GM21825 (cell line): ENCODE measurements around the gene GNAQ.

Source experiments
- ATAC-seq: cut with Tn5 transposase; IDR thresholded peaks from one replicate; pipeline ENCODE4 v1.9.1; 2021; ENCODE audit warnings: mild to moderate bottlenecking, moderate library complexity; ENCODE audit not compliant: unreplicated experiment

Gene GNAQ

DNA sequence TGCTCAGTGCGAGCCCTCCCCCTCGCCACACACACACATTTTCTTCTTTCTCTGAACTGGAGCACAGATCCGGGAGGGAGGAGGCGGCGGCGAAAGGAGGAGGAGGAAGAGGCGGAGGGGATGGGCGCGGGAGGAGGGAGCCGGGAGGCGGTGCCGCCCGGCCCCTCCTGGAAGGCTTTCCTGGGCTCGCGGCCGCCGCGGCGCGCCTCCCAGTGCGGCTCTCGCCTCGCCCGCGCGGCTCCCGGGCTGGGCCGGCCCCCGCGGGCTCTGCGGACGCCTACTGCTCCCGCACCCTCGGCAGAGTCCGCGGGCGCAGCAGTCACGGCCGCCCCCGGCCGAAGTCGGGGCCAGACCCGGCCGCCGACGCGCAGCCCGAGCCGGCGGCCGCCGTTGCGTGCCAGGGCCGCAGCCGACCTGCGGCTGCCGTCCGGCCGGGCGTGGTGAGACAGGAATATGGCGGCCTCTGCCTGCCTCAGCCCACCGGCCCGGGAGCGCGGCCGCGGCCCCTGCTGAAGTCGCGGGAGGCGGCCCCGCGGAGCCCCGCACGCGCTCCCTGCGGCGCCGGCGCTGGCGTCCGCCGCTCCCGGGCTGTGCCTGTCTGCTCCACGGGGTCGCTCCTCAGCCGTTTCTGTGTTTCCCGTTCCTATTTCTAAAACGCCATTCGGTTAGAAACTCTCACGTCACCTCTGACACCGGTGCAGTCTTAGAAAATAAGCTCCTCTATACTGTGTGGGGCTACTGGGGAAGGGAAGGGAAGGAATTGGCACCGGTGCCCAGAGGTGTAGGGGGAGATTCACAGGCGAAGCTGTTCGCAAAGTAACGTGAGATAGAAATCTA lies 500 bp upstream of the GNAQ start:
- ATAC-seq: no peak

DNA sequence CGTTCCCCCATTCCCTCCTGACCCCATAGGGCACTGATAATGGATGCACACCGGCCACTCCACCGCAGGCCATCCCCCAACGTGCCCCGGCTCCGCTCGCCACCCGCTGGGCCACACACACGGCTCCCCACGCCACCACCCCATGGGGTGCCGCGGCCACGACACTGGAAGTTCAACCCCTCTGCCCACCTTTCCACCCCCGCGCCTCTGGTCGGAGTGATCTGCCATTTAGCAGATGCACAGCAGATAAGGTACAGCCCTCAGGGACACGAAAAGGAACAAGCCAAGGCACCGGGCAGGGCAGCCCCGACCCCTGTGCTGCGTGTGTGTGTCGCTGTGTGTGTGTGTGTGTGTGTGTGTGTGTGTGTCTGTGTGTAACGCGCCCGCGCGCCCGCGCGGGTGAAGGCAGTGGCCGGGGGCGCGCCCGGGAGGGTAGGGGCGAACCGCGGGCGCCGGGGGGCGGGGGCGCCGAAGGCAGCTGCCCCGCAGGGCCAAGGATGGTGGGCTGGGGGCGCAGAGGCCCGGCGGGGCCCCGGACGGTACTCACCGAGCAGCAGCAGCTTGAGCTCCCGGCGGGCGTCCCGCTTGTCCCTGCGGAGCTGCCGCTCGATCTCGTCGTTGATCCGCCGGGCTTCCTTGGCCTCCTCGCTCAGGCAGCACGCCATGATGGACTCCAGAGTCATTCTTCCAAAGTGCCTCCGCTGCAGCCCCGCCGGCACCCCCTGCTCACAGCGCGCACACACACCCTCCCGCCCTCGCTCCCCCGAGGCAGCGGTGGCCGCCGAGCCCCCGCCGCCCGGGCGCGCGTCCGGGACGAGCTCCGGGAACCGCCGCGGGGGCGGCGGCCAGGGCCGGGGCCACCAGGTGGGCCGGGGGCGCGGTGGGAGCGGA lies 813 bp downstream of the GNAQ start:
- no peak for ATAC-seq

DNA sequence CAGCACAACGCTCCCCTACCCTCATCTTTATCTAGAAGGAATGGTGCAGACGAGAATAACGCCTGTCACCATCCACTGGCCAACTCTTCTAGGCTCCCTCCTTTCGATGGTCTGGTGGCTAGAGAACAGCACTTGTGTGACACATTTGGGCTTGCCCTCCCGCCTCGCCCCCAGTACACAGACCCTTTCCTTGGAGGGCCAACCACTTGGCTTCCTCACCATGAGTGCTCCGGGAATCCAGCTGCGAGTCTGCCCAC lies 1.4 kb downstream of the GNAQ start:
- no peak for ATAC-seq

DNA sequence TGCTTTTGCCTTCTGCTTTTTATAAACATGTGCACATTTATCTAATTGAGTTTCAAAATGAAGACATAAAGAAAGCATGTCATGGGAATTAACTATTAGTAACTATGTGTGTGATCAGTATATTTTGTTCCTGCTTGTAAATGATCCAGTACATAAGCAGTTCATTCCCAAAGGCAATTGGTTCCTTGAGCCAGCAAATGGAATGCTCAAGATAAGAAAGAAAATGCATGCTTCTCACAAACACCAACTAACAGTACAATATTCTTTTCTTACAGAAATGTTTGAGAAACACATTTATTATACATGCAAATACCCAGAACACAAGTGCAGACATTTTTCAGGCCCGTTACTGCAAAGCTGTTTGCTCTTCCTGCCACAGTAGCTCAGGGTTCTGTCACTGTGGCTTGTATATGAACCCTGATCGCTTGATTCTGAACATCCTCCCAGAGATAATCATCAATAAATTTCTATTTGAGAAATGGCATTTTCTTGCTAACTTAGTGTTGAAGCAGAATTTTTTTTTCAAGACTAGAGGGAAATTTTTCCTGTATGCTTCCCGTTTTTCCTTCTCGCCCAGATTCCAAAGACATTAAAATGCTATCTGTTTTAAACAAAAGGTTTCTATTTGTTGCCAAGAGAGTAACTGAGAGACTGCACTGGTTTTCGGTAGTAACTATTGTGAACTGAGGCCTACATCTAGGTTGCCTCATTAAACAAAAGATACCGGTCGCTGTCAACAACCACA lies 1.9 kb downstream of the GNAQ start:
- no peak for ATAC-seq

DNA sequence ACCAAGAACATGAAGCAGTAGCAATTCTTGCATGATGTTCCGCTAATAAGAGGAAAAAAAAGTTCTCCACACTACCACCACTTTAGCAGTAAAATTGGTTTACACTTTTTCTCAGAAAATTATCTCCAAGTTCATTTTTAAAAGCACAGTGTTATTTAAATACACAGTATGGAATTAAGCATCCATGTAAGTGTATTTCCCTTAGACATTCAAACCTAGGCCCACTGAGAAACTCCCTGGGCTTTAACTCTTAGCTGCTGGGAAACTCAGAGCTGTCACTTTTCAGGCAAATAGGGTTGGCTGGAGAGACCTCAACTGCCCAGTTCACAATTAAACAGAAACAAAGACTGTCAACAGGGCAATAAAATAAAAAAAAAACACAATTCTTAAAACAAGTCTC lies 2.7 kb downstream of the GNAQ start:
- ATAC-seq: no peak

DNA sequence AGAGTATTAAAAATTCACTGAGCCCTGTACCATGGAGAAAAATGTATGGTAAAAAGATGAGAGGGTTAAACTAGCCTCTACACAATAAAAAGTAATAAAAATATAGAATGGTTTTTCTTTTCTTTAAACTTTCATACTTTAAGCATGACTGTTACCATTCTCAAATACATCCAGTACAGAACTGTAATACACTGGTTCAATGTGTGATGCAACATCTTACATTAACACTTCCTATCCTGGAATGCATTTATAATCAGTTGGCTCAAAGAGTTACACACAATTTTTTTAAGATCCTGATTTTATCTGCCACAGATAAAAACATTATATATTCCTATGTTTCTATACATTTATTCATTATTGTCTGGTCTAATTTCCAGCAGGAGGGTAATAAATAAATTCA lies 4.7 kb downstream of the GNAQ start:
- ATAC-seq: no peak

DNA sequence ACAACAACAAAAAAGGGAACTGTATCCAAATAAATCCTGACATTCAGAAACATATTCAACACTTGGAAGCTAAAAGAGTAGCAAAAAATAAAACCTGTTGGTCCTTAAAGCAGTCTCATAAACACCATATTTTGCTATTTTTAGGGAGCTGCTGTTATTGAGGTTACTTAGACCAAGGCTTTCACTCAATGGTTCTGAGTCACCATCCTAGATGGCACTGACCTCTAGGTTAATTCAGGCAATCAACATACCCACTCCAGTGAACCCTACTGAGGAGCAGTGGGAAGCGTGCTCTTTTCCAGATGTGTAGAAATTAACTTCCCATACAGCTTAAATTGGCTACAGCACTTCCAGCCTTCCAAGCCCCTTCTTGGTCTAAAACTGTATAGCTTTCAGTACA lies 5.2 kb downstream of the GNAQ start:
- ATAC-seq: no peak

DNA sequence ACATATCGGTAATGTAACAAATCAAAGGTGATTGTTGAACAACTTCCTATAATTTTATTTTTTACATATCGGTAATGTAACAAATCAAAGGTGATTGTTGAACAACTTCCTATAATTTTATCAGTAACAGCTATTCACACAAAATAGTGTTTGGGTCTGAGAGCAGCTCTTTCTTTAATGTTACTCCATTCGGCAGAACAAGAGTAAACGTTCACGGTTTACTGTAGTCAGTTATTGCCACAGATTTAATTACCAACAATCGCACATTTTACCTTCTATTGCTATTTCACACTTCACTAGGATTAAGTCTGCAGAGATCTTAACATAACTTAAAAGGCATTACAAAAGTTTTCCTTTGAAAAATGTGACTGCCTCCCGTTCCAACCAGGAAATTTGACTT lies 6.4 kb downstream of the GNAQ start:
- ATAC-seq: no peak

DNA sequence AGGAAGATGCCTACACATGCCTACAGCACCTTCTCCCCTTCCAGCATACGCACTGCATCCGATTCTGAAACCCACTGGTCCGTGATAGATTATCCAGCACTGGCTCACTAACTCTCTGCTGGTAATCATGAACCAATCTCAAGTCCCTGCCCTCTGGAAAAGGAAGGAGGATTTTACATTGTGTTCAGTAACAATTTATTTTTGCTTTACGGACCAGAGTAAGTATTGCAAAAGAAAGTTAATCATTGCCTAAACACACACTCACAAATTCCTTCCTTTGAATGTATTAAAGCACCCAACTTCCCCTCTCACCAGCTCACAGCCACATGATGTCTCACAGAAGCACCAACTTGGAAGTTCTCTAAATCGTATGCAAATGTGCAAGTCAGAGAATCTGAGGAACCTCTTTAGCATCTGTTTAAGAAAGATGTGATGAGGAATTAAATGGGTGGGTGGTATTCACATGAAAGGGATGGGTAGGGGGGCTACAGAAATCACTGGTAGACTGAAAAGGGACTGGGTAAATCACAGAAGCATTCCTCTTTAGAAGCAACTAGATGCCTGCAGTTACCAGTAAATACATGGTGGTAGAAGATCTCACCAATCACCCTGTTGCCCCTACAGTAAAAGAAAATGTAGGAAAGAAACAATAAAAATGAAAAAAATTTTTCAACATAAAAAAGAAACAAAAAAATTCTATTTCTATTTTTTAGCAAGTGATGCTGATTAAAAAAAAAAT lies 8.4 kb downstream of the GNAQ start:
- ATAC-seq: no peak

DNA sequence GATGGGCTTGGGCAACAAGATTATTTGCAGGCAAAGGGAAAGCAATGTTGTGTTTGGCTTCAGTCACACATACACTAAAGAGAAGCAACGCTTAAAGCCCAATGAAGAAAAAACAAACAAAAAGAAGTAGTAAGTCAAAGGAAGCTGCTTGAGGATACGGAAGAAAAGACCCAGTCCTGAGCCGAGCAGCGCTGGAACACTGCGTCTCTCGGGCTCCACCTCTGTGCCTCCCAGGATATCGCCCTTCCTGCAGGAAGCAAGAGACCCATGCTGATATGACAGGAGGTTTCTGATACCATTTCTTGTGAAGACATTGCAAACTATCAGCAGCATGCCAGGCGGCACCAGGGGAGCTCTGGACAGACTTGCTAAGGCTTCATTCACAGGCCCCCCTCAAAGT lies 9.9 kb downstream of the GNAQ start:
- ATAC-seq: no peak

DNA sequence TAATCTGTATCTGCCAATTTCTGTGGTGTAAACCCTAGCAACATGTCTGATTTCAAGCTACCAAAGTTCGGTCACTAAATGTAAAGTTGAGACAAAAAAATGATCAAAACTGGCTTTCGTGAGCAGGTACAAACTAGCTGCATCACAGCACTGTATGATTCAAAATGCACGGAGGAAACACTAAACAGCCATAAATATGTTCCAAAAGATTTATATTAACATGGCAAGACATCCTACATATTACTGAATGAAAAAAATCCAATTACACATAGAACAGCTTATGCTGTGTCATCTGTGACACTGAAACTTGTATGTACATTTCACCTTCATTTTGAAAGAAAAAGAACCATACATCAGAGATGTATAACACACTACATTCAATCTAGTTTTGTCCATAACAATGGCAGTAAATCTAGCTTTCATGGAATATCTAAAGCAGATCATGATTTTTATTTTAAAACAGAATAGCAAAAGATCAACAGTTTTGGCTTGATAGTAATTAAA lies 14.4 kb downstream of the GNAQ start:
- ATAC-seq: no peak

DNA sequence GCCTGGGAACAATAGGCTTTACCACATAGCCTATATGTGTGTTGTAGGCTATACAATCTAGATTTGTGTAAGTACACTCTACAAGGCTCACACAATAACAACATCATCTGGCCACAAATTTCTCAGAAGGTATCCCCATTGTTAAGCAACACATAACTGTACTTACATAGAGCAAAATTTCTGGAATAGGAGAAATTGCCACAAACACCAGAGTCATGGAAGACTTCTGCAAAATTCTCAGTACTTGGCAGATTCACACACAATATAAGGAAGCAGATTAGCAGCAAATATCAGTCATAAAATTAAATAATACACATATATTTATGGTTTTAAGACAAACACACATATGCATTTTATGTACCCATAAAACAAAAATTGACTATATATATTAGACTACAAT lies 16.4 kb downstream of the GNAQ start:
- ATAC-seq: no peak

DNA sequence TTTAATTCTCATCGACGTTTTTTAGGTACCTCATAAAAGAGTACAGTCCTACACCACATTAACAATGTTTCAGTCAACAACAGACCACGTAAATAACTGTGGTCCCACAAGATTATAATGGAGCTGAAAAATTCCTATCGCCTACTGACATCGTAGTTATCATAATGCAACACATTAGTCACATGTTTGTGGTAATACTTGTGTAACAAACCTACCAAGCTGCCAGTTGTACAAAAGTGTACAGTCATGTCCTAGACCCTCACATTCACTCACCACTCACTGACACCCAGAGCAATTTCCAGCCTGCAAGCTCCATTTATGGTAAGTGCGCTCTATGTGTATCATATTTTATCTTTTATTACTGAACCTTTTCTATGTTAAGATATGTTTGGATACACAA lies 16.8 kb downstream of the GNAQ start:
- ATAC-seq: no peak

DNA sequence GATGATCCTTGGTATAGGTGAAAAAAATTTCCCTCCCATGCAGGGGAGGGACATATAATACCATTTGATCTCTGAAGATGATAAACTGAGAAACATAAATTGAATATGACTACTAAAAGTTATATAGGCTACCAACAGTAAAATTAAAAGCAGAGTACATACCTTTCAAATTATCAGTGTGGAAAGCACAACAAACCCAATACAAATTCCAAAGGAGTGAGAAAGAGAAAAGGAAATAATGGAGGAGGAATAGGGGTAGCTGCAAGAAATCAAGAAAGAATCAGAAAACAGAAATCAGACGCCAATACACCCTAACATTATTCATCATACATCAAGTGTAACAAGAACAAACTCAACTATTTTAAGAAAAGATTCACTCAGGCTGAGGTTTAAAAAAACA lies 17.7 kb downstream of the GNAQ start:
- ATAC-seq: no peak

DNA sequence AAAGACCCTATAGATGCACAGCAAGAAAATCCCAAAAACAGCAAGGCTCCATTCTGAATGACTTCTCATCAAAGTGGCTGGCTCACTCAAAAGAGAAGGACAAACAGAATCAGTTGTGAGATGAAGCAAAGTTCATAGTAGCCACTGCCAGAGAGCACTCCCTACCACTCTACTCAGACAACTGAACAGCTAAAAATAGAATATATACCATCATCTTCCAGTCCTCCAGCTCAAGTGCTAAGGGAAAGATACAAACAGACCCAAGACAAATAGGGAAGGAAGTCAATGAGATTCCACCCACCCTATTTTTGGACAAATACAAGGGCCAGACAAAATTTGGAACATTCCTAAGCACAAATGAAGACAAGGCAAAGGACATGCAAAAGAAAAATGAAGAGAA lies 20.6 kb downstream of the GNAQ start:
- ATAC-seq: no peak

DNA sequence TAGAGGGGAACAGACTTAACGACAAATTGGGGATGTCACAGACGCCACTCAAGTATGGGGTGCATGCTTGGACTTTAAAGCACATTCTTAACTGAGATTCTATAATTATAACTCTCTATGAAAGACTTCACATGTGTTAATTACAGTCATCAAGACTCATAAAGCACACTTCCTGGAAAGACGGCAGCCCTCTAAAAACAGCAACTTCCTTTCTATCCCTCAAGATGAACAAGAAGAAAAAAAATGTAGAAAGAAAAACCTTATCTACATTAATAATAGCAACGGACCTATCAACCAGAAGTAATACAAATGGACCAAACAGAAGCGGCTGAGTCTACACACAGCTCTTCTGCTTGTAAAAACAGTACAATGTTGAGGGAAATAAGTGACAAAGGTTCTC lies 21.2 kb downstream of the GNAQ start:
- ATAC-seq: no peak

DNA sequence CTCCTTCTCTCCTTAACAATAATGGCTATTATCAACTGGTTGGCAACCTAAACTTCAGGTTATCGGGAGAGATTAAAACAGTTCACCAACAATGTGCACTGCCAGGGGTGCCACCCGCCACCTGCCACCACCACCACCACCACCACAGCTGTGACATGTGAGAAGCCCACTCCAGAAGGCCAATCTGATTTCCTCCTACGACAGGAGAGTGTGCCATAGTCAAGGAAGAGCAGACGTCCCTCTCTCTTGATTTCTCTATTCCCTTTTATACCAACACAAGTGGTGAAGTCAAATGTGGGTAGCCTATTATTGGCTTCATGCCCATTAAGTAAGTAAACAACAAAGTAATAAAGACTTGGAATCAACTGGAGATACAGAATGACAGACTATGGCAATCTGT lies 22.4 kb downstream of the GNAQ start:
- no peak for ATAC-seq

DNA sequence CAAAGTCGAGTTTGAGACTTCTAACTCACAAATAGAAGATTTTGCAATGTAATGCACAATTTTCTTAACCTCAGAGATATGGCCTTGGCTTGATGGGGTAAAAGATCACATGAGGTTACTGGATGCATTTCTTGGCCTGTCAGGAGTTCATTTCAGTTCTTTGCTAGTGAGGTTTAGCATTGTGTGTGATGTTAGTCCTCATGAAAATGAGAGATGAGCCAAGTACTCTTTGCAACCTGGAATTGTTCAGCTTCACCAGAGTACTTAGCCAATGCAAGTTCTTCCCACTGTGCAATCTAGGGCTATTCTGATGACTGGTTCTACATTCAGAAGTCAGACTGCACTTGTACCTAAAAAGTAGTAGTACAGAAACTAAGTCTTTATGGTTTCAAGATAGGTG lies 24.9 kb downstream of the GNAQ start:
- no peak for ATAC-seq

DNA sequence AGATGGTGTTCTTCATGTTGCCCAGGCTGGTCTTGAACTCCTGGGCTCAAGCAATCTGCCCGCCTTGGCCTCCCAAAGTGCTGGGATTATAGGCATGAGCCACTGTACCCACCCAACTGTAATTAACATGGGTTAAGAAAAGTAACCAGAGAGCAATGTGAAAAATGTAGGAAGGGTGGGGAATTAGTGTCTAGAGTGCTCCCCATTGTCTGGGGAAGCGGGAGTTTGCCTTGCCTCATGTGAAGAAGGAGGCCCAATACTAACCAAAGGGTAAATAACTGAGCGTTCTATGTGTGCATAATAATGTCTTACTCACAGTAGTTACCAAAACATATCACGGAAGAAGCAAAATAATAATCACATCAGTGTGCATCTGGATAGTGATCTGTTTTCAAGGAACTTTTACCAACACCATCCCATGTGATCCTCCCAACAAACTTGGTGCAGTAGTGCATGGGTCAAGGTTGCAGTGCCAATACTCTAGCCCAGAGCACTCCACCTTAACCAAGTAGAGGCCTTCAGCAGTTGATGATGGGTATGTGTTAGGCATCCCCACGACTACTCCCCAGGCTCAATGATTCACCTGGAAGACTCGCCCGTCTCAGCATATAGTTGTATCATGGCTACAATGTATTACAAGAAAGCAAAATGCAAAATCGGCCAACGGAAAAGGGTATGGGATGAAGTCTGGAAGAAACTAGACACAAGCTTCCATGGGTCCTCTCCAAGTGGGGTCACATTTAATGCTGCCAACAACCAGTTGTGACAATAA lies 26.2 kb downstream of the GNAQ start:
- no peak for ATAC-seq
